HepG2 (cell line): ENCODE measurements around the gene WDR54. TPM values are rescaled to one million over a fixed set of nuclear protein-coding genes. Genes with fewer than 3 reads are reported as not detected.

Experiments
- ATRX ChIP-seq: sonication (generic); formaldehyde crosslinking; IDR thresholded peaks from 2 replicates; pipeline ENCODE4 v1.4.0; 2020; ENCODE audit warnings: missing genetic modification reagents, borderline replicate concordance
- CHD2 ChIP-seq: IDR thresholded peaks from 2 replicates; pipeline ENCODE4 v1.6.1; 2011; ENCODE audit warnings: low read depth, low read length, improper control_type of control experiment
- GZF1 ChIP-seq: sonication (generic); formaldehyde crosslinking; IDR thresholded peaks from 2 replicates; pipeline ENCODE4 v1.5.1; 2020; ENCODE audit warnings: mild to moderate bottlenecking, missing genetic modification reagents
- IRF9 ChIP-seq: sonication (generic); formaldehyde crosslinking; IDR thresholded peaks from 2 replicates; pipeline ENCODE4 v1.8.0; 2022; ENCODE audit warnings: missing genetic modification reagents, mild to moderate bottlenecking, borderline replicate concordance
- KLF12 ChIP-seq: sonication (generic); formaldehyde crosslinking; IDR thresholded peaks from 2 replicates; pipeline ENCODE4 v1.4.0; 2020; ENCODE audit warnings: missing genetic modification reagents, borderline replicate concordance
- MAFF ChIP-seq: IDR thresholded peaks from 2 replicates; pipeline ENCODE4 v1.6.1; 2011; ENCODE audit warnings: low read depth, low read length, improper control_type of control experiment
- MLX ChIP-seq: IDR thresholded peaks from 2 replicates; pipeline ENCODE4 v1.6.1; 2016
- MXD3 ChIP-seq: IDR thresholded peaks from 2 replicates; pipeline ENCODE4 v1.6.1; 2016; ENCODE audit warnings: mild to moderate bottlenecking, missing biosample characterization, missing genetic modification reagents
- PPARG ChIP-seq: conservative IDR thresholded peaks from 2 replicates; pipeline ENCODE4 v1.6.1; 2016; ENCODE audit warnings: missing biosample characterization, missing genetic modification reagents
- RFXANK ChIP-seq: IDR thresholded peaks from 2 replicates; pipeline ENCODE4 v1.6.1; 2016
- SP4 ChIP-seq: sonication (generic); formaldehyde crosslinking; IDR thresholded peaks from 2 replicates; pipeline ENCODE4 v1.8.1; 2023; ENCODE audit warnings: mild to moderate bottlenecking, missing genetic modification reagents
- SYNCRIP ChIP-seq: fragments of 200-400 bp; formaldehyde crosslinking; IDR thresholded peaks from 2 replicates; pipeline ENCODE4 v1.6.1; 2018; ENCODE audit warnings: mild to moderate bottlenecking, low read depth, low read length; ENCODE audit not compliant: insufficient read depth
- TCF12 ChIP-seq, 2 experiments: fragments of 450-650 bp in 1 of 2; sonication (generic) in 1 of 2; formaldehyde crosslinking in 1 of 2; IDR thresholded peaks; 2 replicates each; pipeline versions ENCODE4 v1.6.1 to v1.8.0; 2017 to 2022; ENCODE audit warnings: antibody characterized with exemption in 1 of 2, mild to moderate bottlenecking in 1 of 2, missing genetic modification reagents in 1 of 2, moderate library complexity in 1 of 2
- TEAD2 ChIP-seq: sonication (generic); formaldehyde crosslinking; IDR thresholded peaks from 2 replicates; pipeline ENCODE4 v1.9.0; 2021; ENCODE audit warnings: missing genetic modification reagents
- TRAFD1 ChIP-seq: sonication (generic); formaldehyde crosslinking; IDR thresholded peaks from 2 replicates; pipeline ENCODE4 v1.5.1; 2020; ENCODE audit warnings: missing genetic modification reagents, mild to moderate bottlenecking, borderline replicate concordance
- ZHX1 ChIP-seq: sonication (generic); formaldehyde crosslinking; IDR thresholded peaks from 2 replicates; pipeline ENCODE4 v1.8.1; 2022; ENCODE audit warnings: low read depth, mild to moderate bottlenecking, missing genetic modification reagents
- ZNF564 ChIP-seq: sonication (generic); formaldehyde crosslinking; IDR thresholded peaks from 2 replicates; pipeline ENCODE4 v1.8.1; 2023; ENCODE audit warnings: mild to moderate bottlenecking, missing genetic modification reagents
- ZNF605 ChIP-seq: sonication (generic); formaldehyde crosslinking; IDR thresholded peaks from 2 replicates; pipeline ENCODE4 v1.8.0; 2022; ENCODE audit warnings: mild to moderate bottlenecking, missing genetic modification reagents
- ZNF7 ChIP-seq: IDR thresholded peaks from 2 replicates; pipeline ENCODE4 v1.6.1; 2016; ENCODE audit warnings: missing biosample characterization, missing genetic modification reagents
- polyA plus RNA-seq, 8 experiments: library from polyadenylated mRNA; depleted of rRNA in 3 of 8; stranded (reverse) in 7 of 8; unstranded in 1 of 8; fragments of >200 nt; fragmentation: Illumina TruSeq in 4 of 8; extraction: Trizol in 4 of 8; gene quantifications; 2 replicates each; pipeline versions ENCODE4 v1.2.1 to v1.2.3, GENCODE V29; 2011 to 2016; ENCODE audit warnings: low read depth in 4 of 8, missing spikeins in 1 of 8, mixed read lengths in 1 of 8; ENCODE audit not compliant: insufficient read depth in 1 of 8
- total RNA-seq, 5 experiments: library from RNA; depleted of rRNA; stranded (reverse); fragments of >200 nt; fragmentation: Illumina TruSeq; extraction: Trizol; gene quantifications; 2 replicates each; pipeline ENCODE4 v1.2.3, GENCODE V29; 2016; ENCODE audit warnings: low read depth in 1 of 5
- TF ChIP-seq, protein P1 (sequence below): sonication (generic); formaldehyde crosslinking; IDR thresholded peaks from 2 replicates; pipeline ENCODE4 v1.4.0; 2020; ENCODE audit warnings: missing genetic modification reagents, borderline replicate concordance

The WDR54 gene
- total and polyA plus RNA-seq, 2 of the 13 experiments (the other 11 are each of a cell fraction or from before 2014, with no cell fraction given) = 2.0 to 17.3 TPM

DNA sequence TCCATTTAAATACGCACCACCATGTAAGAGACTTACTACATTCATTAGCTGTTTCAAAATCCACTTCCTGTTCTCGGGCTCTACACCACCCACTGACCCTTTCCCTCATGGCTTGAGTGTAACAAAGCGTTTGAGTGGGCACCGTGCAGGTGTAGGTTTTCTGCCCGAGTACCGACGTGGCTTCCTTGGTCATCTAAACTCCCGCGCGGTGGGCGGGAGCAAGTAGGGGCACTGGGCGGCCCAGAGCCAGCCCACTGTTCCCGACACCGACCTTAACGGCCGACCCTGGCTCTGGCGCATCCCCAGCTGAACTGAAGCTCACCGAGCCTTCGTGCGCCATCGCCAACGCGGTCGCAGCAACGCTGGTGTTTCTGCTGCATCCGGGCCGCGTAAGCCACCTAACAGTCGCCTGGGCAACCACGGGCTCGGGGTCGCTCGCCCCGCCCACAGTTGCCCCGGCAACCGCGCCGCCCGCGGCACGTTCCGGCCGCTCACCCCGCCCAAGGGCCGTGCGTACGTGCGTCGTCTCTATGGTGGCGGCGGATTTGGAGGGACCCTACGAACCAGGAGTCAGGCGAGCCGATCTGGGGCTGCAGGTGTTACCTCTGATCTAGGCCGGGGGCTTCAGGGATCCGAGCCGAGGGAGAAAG lies at the start of gene WDR54, which contains the start of gene C2orf81 (continued):
- TF ChIP-seq, protein P1, sequence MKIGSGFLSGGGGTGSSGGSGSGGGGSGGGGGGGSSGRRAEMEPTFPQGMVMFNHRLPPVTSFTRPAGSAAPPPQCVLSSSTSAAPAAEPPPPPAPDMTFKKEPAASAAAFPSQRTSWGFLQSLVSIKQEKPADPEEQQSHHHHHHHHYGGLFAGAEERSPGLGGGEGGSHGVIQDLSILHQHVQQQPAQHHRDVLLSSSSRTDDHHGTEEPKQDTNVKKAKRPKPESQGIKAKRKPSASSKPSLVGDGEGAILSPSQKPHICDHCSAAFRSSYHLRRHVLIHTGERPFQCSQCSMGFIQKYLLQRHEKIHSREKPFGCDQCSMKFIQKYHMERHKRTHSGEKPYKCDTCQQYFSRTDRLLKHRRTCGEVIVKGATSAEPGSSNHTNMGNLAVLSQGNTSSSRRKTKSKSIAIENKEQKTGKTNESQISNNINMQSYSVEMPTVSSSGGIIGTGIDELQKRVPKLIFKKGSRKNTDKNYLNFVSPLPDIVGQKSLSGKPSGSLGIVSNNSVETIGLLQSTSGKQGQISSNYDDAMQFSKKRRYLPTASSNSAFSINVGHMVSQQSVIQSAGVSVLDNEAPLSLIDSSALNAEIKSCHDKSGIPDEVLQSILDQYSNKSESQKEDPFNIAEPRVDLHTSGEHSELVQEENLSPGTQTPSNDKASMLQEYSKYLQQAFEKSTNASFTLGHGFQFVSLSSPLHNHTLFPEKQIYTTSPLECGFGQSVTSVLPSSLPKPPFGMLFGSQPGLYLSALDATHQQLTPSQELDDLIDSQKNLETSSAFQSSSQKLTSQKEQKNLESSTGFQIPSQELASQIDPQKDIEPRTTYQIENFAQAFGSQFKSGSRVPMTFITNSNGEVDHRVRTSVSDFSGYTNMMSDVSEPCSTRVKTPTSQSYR (CRISPR knock-in tag) = no peak
- TF ChIP-seq TEAD2 (0 out of 2 replicates have a peak, but pooled peaks have one; percentile 31), MAFF (no peak), ZHX1 (CRISPR knock-in tag) (peak; percentile 52; the same call in 1 of the 2 replicates), CHD2 (0 out of 2 replicates have a peak, but pooled peaks have one; percentile 25), TCF12 (IDR thresholded peaks at IDR 0.05) (no peak), TCF12 (CRISPR knock-in tag; IDR thresholded peaks at IDR 0.05) (peak; percentile 80; the same call in 1 of the 2 replicates), ZNF7 (CRISPR knock-in tag) (no peak), ZNF564 (no peak), TRAFD1 (CRISPR knock-in tag) (no peak), MXD3 (CRISPR knock-in tag) (no peak), MLX (CRISPR knock-in tag) (no peak), PPARG (CRISPR knock-in tag) (no peak), KLF12 (CRISPR knock-in tag) (no peak), ATRX (CRISPR knock-in tag) (no peak), ZNF605 (CRISPR knock-in tag) (peak; percentile 71), SP4 (CRISPR knock-in tag) (peak; percentile 63; the same call in 1 of the 2 replicates), GZF1 (CRISPR knock-in tag) (no peak), SYNCRIP (no peak), IRF9 (CRISPR knock-in tag) (peak; percentile 99), RFXANK (CRISPR knock-in tag) (no peak)
